ACC112 (cell line): ENCODE results near the gene GPR21.

ENCODE experiments used
- H2AFZ ChIP-seq: fragments of 200-600 bp; sonication (generic); one replicate; pipeline ENCODE4 v1.6.0; 2017; ENCODE audit warnings: antibody characterized with exemption, low read length; ENCODE audit not compliant: unreplicated experiment
- H3K27ac ChIP-seq: fragments of 200-600 bp; sonication (generic); 2 replicates; pipeline ENCODE4 v1.5.1; 2014; ENCODE audit warnings: low read depth, mild to moderate bottlenecking, antibody characterized with exemption, low read length, moderate library complexity
- H3K27me3 ChIP-seq: fragments of 200-600 bp; sonication (generic); 2 replicates; pipeline ENCODE4 v1.6.1; 2014; ENCODE audit warnings: mild to moderate bottlenecking, antibody characterized with exemption, low read length, moderate library complexity, mixed read lengths; ENCODE audit not compliant: insufficient read depth
- H3K36me3 ChIP-seq: fragments of 200-600 bp; sonication (generic); 2 replicates; pipeline ENCODE4 v1.6.1; 2016; ENCODE audit warnings: mild to moderate bottlenecking, antibody characterized with exemption, low read length, moderate library complexity, mixed read lengths; ENCODE audit not compliant: insufficient read depth
- H3K4me1 ChIP-seq: fragments of 200-600 bp; sonication (generic); one replicate; pipeline ENCODE4 v1.6.1; 2016; ENCODE audit warnings: low read length, mixed read lengths; ENCODE audit not compliant: insufficient read depth, unreplicated experiment, control insufficient read depth
- H3K4me3 ChIP-seq: fragments of 200-600 bp; sonication (generic); 2 replicates; pipeline ENCODE4 v1.5.1; 2014; ENCODE audit warnings: mild to moderate bottlenecking, low read depth, low read length
- H3K79me2 ChIP-seq: fragments of 200-600 bp; sonication (generic); one replicate; pipeline ENCODE4 v1.6.0; 2016; ENCODE audit warnings: low read length; ENCODE audit not compliant: control insufficient read depth, unreplicated experiment, insufficient read depth

The GPR21 gene

DNA sequence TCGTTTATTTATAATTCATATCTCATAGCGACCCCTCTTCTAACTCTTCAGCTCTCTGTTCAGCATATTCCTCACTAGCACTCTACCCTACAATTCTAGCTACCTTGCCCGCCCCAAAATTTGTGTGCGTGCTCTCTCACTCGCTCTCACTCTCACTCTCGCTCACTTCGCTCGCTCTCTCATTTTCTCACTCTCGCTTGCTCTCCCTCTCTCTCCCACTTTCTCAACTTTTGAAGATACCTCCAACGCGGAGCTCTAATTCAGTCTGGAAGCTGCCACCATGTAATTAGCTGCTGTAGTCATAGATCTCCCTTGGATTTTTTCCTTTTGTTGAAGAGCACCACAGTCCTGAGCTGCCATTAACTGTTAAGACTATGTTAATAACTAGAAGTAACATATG, 30.4 kb downstream of the GPR21 start:
- no peaks in the 10 kb centered on the region for H3K79me2 ChIP-seq
- no peak overlapping the region for H3K4me3 ChIP-seq
- no peaks in the 10 kb centered on the region for H3K27me3 ChIP-seq
- H3K27ac ChIP-seq, result no peak overlapping the region
- H3K4me1 ChIP-seq, result peaks cover 49% of the 10 kb centered on the region
- peaks cover 26% of the 10 kb centered on the region for H3K36me3 ChIP-seq
- H2AFZ ChIP-seq, result no peak overlapping the region

DNA sequence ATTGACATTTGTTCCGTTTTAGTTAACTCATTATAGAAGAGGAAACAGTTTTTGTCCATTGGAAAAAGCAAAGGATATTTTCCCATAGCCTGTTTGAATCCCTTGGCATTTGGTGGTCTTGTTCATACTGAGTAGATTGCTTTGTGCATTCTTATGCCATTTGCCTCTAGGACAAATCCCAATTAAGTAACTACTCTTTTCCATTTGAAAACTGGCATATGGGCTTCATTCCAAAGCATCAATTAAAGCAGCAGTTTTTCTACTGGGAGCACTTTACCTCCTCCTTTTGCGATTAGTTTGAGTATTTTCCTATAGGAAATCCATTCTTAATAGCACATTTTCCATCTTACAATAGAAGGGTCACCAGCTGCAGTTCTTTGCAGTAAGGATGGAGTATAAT, 31.2 kb downstream of the GPR21 start:
- H3K27ac ChIP-seq, result no peak overlapping the region
- peaks cover 47% of the 10 kb centered on the region for H3K4me1 ChIP-seq
- peaks cover 26% of the 10 kb centered on the region for H3K36me3 ChIP-seq
- H3K27me3 ChIP-seq, result no peaks in the 10 kb centered on the region
- no peaks in the 10 kb centered on the region for H3K79me2 ChIP-seq
- H2AFZ ChIP-seq, result no peak overlapping the region
- no peak overlapping the region for H3K4me3 ChIP-seq

DNA sequence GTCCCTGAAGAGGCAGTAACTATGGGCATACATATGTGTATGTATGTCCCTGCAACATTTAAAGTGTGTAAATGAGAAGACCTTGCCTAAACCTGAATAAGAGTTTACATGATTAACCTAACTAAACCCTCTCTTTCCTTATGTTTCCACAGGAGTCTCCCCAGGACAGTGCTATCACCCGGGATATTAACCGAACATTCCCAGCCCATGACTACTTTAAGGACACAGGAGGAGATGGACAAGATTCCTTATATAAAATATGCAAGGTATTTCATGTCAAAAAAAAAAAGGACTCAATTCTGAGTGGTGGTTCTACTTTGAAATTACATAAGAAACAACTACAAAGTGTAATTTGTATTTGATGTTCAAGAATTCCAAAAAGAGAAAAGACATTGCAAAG, 31.7 kb downstream of the GPR21 start:
- no peak overlapping the region for H2AFZ ChIP-seq
- no peaks in the 10 kb centered on the region for H3K27me3 ChIP-seq
- H3K27ac ChIP-seq, result no peak overlapping the region
- no peaks in the 10 kb centered on the region for H3K79me2 ChIP-seq
- H3K4me3 ChIP-seq, result no peak overlapping the region
- peaks cover 26% of the 10 kb centered on the region for H3K36me3 ChIP-seq
- peaks cover 50% of the 10 kb centered on the region for H3K4me1 ChIP-seq

DNA sequence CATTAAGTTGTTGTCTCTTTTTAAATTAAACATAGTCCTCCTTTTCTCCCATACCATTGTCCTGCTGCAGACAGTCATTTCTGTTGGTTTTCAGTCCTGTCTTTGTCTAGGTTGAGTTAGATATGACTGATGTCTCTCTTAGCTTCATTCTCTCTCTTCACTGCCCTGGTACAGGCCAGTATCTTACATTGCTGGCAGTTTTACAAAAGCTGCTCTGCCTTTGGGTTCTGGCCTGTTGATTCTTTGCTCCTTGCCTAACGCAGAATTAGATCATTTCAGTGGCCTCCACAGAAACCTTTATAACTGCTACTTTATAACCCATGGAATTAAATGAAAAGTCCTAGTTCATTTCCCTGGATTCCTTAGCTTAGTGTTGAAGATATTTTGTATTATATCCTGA, 33.7 kb downstream of the GPR21 start:
- H3K36me3 ChIP-seq, result peaks cover 43% of the 10 kb centered on the region
- H3K4me1 ChIP-seq, result peaks cover 49% of the 10 kb centered on the region
- no peaks in the 10 kb centered on the region for H3K27me3 ChIP-seq

GRCh38 chr9:123069010-123069481, 35.6 kb downstream of the GPR21 start:
- H3K36me3 ChIP-seq, result peaks cover 41% of the 10 kb centered on the region

More for the DNA sequence above, 33.7 kb downstream of the GPR21 start:
- Histone ChIP-seq H3K4me3 (no peak overlapping the region), H3K27ac (no peak overlapping the region), H2AFZ (no peak overlapping the region), H3K79me2 (no peaks in the 10 kb centered on the region)

DNA sequence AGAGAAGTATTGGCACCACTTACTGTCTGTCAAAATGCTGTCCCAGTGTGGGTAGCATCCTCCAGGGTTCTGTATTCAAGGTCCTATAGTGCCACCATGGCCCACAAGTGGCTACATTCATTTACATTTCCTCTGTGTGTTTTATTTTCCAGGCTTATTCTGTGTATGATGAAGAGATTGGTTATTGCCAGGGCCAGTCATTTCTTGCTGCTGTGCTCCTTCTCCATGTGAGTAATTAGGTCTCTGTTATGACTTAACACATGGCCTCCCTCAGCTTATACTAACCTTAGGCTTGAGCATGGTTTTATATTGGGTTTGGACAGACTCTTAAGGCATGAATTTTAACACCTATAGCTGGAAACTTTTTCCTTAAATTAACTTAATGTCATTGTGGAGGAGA, 36.7 kb downstream of the GPR21 start:
- Histone ChIP-seq H3K27ac (no peak overlapping the region), H3K4me3 (no peak overlapping the region), H2AFZ (no peak overlapping the region), H3K79me2 (no peaks in the 10 kb centered on the region), H3K36me3 (peaks cover 37% of the 10 kb centered on the region), H3K4me1 (peaks cover 42% of the 10 kb centered on the region), H3K27me3 (no peaks in the 10 kb centered on the region)

More at GRCh38 chr9:123069010-123069481, 35.6 kb downstream of the GPR21 start:
- Histone ChIP-seq H3K4me3 (no peak overlapping the region), H3K27ac (peak overlapping the region; percentile 95), H3K79me2 (no peaks in the 10 kb centered on the region), H2AFZ (no peak overlapping the region), H3K27me3 (no peaks in the 10 kb centered on the region), H3K4me1 (peaks cover 47% of the 10 kb centered on the region)

- Histone ChIP-seq H3K4me3 (no peak overlapping the region), H3K4me1 (peaks cover 42% of the 10 kb centered on the region), H3K36me3 (peaks cover 23% of the 10 kb centered on the region), H2AFZ (no peak overlapping the region), H3K27ac (no peak overlapping the region), H3K27me3 (no peaks in the 10 kb centered on the region), H3K79me2 (no peaks in the 10 kb centered on the region)
Measured at GRCh38 chr9:123072407-123072995, 39.0 kb downstream of the GPR21 start.

DNA sequence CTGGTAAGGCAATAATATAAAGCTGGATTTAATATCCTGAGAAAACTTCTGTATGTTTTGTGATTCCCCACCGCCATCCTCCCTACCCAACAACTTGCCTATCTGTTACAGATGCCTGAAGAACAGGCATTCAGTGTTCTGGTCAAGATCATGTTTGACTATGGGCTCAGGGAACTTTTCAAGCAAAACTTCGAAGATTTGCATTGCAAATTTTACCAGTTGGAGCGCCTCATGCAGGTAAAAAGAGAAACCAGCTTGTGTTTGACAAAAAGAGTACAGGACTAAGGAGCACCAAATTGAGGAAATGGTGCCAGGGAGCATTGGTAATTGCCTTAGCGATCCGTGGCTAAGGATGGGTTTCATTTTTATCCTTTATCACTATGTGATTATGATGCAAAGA, 40.0 kb downstream of the GPR21 start:
- peaks cover 22% of the 10 kb centered on the region for H3K36me3 ChIP-seq
- peaks cover 32% of the 10 kb centered on the region for H3K4me1 ChIP-seq
- H3K27ac ChIP-seq, result peak overlapping the region; percentile 58
- no peaks in the 10 kb centered on the region for H3K27me3 ChIP-seq
- peak overlapping the region; percentile 57 for H3K4me3 ChIP-seq
- peak overlapping the region; percentile 27 for H2AFZ ChIP-seq
- no peaks in the 10 kb centered on the region for H3K79me2 ChIP-seq

DNA sequence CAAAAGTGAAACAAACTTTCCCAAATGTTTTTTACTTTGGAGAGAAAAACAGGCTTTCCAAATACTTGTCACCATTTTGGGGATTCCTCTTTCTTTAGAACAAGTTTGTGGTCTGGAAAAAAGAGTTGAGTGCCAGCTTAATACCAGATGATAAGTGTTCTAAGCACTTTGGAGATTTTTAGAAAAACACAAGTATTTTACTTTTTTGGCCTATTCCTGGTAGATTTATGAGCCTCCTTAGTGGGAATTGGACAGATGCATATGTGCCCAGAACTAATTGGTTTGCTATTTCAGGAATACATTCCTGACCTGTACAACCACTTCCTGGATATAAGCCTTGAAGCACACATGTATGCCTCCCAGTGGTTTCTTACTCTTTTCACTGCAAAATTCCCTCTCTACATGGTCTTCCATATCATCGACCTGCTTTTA, 40.5 kb downstream of the GPR21 start:
- peak overlapping the region; percentile 57 for H3K4me3 ChIP-seq

GRCh38 chr9:123074628-123075027, 41.2 kb downstream of the GPR21 start:
- H2AFZ ChIP-seq, result no peak overlapping the region
- H3K4me1 ChIP-seq, result peaks cover 24% of the 10 kb centered on the region
- H3K36me3 ChIP-seq, result peaks cover 22% of the 10 kb centered on the region

More for the DNA sequence above, 40.5 kb downstream of the GPR21 start:
- Histone ChIP-seq H3K27ac (peak overlapping the region; percentile 58), H3K36me3 (peaks cover 22% of the 10 kb centered on the region), H3K79me2 (no peaks in the 10 kb centered on the region), H3K27me3 (no peaks in the 10 kb centered on the region), H3K4me1 (peaks cover 28% of the 10 kb centered on the region), H2AFZ (peak overlapping the region; percentile 27)

DNA sequence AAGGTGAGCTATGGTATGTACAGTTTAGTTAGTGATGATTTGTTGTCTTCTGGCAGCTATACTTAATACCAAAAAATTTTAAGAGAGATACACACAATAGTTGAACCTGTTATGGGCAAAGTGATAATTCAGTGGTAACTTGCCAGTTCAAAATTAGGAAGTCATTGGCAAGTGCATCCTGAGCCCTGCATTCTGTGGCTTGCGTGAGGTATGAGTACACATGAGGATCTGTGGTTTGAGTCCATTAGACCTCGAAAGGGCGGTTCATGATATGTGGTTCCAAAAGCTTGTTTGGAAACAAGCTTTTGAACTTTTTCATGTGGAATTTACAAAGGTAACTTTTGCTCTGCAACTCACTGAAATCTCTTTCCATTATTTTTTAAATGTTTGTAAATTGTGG, 47.0 kb downstream of the GPR21 start:
- Histone ChIP-seq H3K4me1 (no peaks in the 10 kb centered on the region), H3K27me3 (no peaks in the 10 kb centered on the region), H2AFZ (no peak overlapping the region), H3K4me3 (no peak overlapping the region), H3K79me2 (no peaks in the 10 kb centered on the region), H3K27ac (no peak overlapping the region), H3K36me3 (peaks cover 6% of the 10 kb centered on the region; the same call in 1 of the 2 replicates)

More at GRCh38 chr9:123074628-123075027, 41.2 kb downstream of the GPR21 start:
- no peaks in the 10 kb centered on the region for H3K79me2 ChIP-seq
- no peaks in the 10 kb centered on the region for H3K27me3 ChIP-seq
- H3K4me3 ChIP-seq, result no peak overlapping the region
- H3K27ac ChIP-seq, result no peak overlapping the region
